ENCODE measurements around the gene HCN1. TPM values are rescaled to one million over a fixed set of nuclear protein-coding genes. Genes with fewer than 3 reads are reported as not detected.

HCN1 gene
- polyA plus RNA-seq, 2 of the 4 experiments (the other 2 are of a cell fraction), result not detected

DNA sequence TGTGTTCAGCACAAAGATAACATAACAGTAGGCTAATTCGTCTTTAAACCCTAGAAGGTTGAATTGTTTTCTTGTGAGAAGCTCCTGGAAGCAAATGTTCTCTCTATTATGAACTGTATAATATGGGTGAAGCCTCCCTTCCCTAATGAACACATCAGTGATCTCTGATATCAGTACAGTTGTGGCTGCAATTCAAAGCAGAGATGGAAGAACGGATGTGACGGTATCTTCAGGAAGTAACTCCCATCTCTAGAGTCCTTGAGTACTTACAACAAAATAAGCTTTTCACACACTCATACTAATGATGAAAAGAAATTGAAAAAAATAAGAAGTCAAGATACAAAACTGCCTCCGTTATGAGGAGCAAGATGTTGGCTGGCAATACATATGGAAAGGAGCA is 4.5 kb downstream of the HCN1 start:
- no peak for DNase-seq (ENCODE audit: low read depth in 1 of 2, low spot score in 1 of 2)
- H3K4me1 ChIP-seq, result no peaks in the 10 kb centered on the region
- H3K9me3 ChIP-seq, result no peaks in the 10 kb centered on the region
- TF ChIP-seq TFCP2L1 (CRISPR knock-in tag; IDR thresholded peaks at IDR 0.05) (no peak), HDAC2 (IDR thresholded peaks at IDR 0.05) (no peak), ZFP36 (IDR thresholded peaks at IDR 0.05; ENCODE audit: borderline replicate concordance, partially characterized antibody) (no peak), CEBPB (IDR thresholded peaks at IDR 0.05) (no peak), RFX5 (IDR thresholded peaks at IDR 0.05) (no peak), MAZ (IDR thresholded peaks at IDR 0.05; ENCODE audit: borderline replicate concordance, low read depth, low read length) (no peak), FOXS1 (CRISPR knock-in tag; IDR thresholded peaks at IDR 0.05) (no peak), RAD21 (conservative IDR thresholded peaks at IDR 0.05 in 1 of 2, IDR thresholded peaks at IDR 0.05 in 1 of 2) (no peak), EP300 (IDR thresholded peaks at IDR 0.05) (no peak), NPAS2 (CRISPR knock-in tag; IDR thresholded peaks at IDR 0.05; ENCODE audit: borderline replicate concordance) (no peak), KDM1A (IDR thresholded peaks at IDR 0.05; ENCODE audit: low read depth) (no peak), POLR2A (IDR thresholded peaks at IDR 0.05; ENCODE audit: low read length) (no peak), HOXB5 (CRISPR knock-in tag; IDR thresholded peaks at IDR 0.05) (no peak)
- TF ChIP-seq, protein P1, sequence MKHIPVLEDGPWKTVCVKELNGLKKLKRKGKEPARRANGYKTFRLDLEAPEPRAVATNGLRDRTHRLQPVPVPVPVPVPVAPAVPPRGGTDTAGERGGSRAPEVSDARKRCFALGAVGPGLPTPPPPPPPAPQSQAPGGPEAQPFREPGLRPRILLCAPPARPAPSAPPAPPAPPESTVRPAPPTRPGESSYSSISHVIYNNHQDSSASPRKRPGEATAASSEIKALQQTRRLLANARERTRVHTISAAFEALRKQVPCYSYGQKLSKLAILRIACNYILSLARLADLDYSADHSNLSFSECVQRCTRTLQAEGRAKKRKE (CRISPR knock-in tag; IDR thresholded peaks at IDR 0.05; ENCODE audit: low read depth), result no peak
- TF ChIP-seq, protein P2, sequence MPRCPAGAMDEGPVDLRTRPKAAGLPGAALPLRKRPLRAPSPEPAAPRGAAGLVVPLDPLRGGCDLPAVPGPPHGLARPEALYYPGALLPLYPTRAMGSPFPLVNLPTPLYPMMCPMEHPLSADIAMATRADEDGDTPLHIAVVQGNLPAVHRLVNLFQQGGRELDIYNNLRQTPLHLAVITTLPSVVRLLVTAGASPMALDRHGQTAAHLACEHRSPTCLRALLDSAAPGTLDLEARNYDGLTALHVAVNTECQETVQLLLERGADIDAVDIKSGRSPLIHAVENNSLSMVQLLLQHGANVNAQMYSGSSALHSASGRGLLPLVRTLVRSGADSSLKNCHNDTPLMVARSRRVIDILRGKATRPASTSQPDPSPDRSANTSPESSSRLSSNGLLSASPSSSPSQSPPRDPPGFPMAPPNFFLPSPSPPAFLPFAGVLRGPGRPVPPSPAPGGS (IDR thresholded peaks at IDR 0.05), result no peak
- POLR2A ChIA-PET, result no interaction called here
- no peak overlapping the region for H3K27ac ChIP-seq
- no peak overlapping the region for H3K4me3 ChIP-seq
- WGBS (ENCODE audit: missing lambda C conversion rate), result 38% methylated on average over 4 of the region's 4 CpGs
- H3K4me2 ChIP-seq, result no peak overlapping the region
- CTCF ChIA-PET, result no interaction called here
- FAIRE-seq, result no peak
- ATAC-seq, result no peak

GRCh38 chr5:45687701-45688100 is 8.5 kb downstream of the HCN1 start:
- no peak for FAIRE-seq
- 0 out of 3 replicates have a peak, but pooled peaks cover 4% of the 10 kb centered on the region for H3K9me3 ChIP-seq
- no peak for ATAC-seq
- no peak overlapping the region for H3K27ac ChIP-seq
- POLR2A ChIA-PET, result no interaction called here
- no peak for DNase-seq (ENCODE audit: low read depth in 1 of 2, low spot score in 1 of 2)
- TF ChIP-seq MAZ (IDR thresholded peaks at IDR 0.05; ENCODE audit: borderline replicate concordance, low read depth, low read length), result no peak
- TF ChIP-seq ZC3H11A (IDR thresholded peaks at IDR 0.05), result no peak
- WGBS (ENCODE audit: missing lambda C conversion rate), result 0% methylated on average over 2 of the region's 2 CpGs
- H3K4me2 ChIP-seq, result no peak overlapping the region
- no peak overlapping the region for H3K4me3 ChIP-seq
- H3K4me1 ChIP-seq, result no peaks in the 10 kb centered on the region
- CTCF ChIA-PET, result interaction anchor here (1.3 kb wide), 1 partner anchor 9 kb away, joined by 4 read pairs; the partner anchor contains the start of gene HCN1

DNA sequence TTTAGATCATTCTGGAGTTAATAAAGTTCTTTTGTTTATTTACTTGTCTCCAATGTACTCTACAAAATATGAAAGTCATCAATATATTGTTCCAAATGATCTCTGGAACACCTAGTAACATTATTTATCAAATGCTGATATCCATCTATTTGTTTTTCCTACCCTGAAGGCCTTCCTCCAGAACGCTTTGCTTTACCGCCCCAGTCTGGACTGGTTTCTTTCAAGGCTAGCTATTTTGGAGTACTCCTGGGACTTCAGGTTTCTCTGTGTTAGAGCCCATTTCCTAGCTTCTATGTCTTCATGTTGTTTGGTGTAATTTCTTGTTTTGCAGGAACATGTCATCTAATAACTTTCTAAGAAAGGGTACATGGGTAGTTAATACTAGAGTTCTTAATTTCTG is 9.6 kb downstream of the HCN1 start:
- TF ChIP-seq POLR2A (IDR thresholded peaks at IDR 0.05; ENCODE audit: low read length) (no peak), HEYL (CRISPR knock-in tag; IDR thresholded peaks at IDR 0.05) (no peak), KDM1A (IDR thresholded peaks at IDR 0.05; ENCODE audit: low read depth) (no peak), MYC (IDR thresholded peaks at IDR 0.05; ENCODE audit: borderline replicate concordance, low read length) (no peak), RCOR1 (IDR thresholded peaks at IDR 0.05; ENCODE audit: low read depth, low read length) (no peak), CEBPB (IDR thresholded peaks at IDR 0.05) (no peak), KDM5A (IDR thresholded peaks at IDR 0.05) (no peak), USF2 (IDR thresholded peaks at IDR 0.05) (no peak), HES2 (IDR thresholded peaks at IDR 0.05) (no peak), RARB (CRISPR knock-in tag; IDR thresholded peaks at IDR 0.05) (no peak), TFCP2L1 (CRISPR knock-in tag; IDR thresholded peaks at IDR 0.05) (no peak), EP300 (IDR thresholded peaks at IDR 0.05) (no peak), FOXS1 (CRISPR knock-in tag; IDR thresholded peaks at IDR 0.05) (no peak), SREBF2 (IDR thresholded peaks at IDR 0.05) (no peak), BHLHE40 (IDR thresholded peaks at IDR 0.05; ENCODE audit: low read depth, low read length) (no peak), HOXB5 (CRISPR knock-in tag; IDR thresholded peaks at IDR 0.05) (no peak)
- TF ChIP-seq, protein P3, sequence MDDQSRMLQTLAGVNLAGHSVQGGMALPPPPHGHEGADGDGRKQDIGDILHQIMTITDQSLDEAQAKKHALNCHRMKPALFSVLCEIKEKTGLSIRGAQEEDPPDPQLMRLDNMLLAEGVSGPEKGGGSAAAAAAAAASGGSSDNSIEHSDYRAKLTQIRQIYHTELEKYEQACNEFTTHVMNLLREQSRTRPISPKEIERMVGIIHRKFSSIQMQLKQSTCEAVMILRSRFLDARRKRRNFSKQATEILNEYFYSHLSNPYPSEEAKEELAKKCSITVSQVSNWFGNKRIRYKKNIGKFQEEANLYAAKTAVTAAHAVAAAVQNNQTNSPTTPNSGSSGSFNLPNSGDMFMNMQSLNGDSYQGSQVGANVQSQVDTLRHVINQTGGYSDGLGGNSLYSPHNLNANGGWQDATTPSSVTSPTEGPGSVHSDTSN (IDR thresholded peaks at IDR 0.05), result no peak
- POLR2A ChIA-PET, result no interaction called here
- Histone ChIP-seq H3K27ac (no peak overlapping the region), H3K4me3 (no peak overlapping the region), H3K4me2 (no peak overlapping the region), H3K9me3 (0 out of 3 replicates have a peak, but pooled peaks cover 4% of the 10 kb centered on the region), H3K4me1 (no peaks in the 10 kb centered on the region)
- 76% methylated on average over 2 of the region's 2 CpGs for WGBS (ENCODE audit: missing lambda C conversion rate)
- no peak for FAIRE-seq
- CTCF ChIA-PET, result interaction anchor here (1.3 kb wide), 1 partner anchor 10 kb away, joined by 4 read pairs; the partner anchor contains the start of gene HCN1
- no peak for DNase-seq (ENCODE audit: low read depth in 1 of 2, low spot score in 1 of 2)
- no peak for ATAC-seq

Measured in A549 (cell line).